RWPE2 (cell line): Measurements from ENCODE around the gene GSG1L.

Experiments
- ATAC-seq: fragments of 200-7000 bp; cut with Tn5 transposase; 3 replicates; pipeline ENCODE4 v1.9.1; 2021; ENCODE audit warnings: low read depth
- DNase-seq: peaks from one replicate; pipeline ENCODE4 v3.0.0-alpha.2; 2020; ENCODE audit warnings: low spot score
- H3K27ac ChIP-seq: fragments of 450-650 bp; 2 replicates; pipeline ENCODE4 v1.5.1; 2017; ENCODE audit warnings: mild to moderate bottlenecking; ENCODE audit not compliant: poor library complexity, severe bottlenecking
- H3K27me3 ChIP-seq: fragments of 250-450 bp; sonication (Bioruptor Pico); 2 replicates; pipeline ENCODE4 v1.5.1; 2021; ENCODE audit warnings: mild to moderate bottlenecking, moderate library complexity; ENCODE audit not compliant: insufficient read depth, poor library complexity, severe bottlenecking
- H3K36me3 ChIP-seq: fragments of 250-450 bp; sonication (Bioruptor Pico); 2 replicates; pipeline ENCODE4 v1.5.1; 2020; ENCODE audit warnings: low read depth, mild to moderate bottlenecking, moderate library complexity
- H3K4me1 ChIP-seq: fragments of 250-450 bp; sonication (Bioruptor Pico); 2 replicates; pipeline ENCODE4 v1.5.1; 2021; ENCODE audit warnings: mild to moderate bottlenecking, moderate library complexity; ENCODE audit not compliant: insufficient read depth, poor library complexity, severe bottlenecking
- H3K4me3 ChIP-seq: fragments of 250-450 bp; sonication (Bioruptor Pico); 2 replicates; pipeline ENCODE4 v1.5.1; 2021; ENCODE audit warnings: mild to moderate bottlenecking, moderate library complexity; ENCODE audit not compliant: severe bottlenecking
- H3K9me3 ChIP-seq: fragments of 250-450 bp; sonication (Bioruptor Pico); 2 replicates; pipeline ENCODE4 v1.5.1; 2021; ENCODE audit warnings: mild to moderate bottlenecking, moderate library complexity; ENCODE audit not compliant: severe bottlenecking
- TF ChIP-seq, protein P1 (sequence below): fragments of 450-650 bp; IDR thresholded peaks from one replicate; pipeline ENCODE4 v1.5.1; 2017; ENCODE audit warnings: mild to moderate bottlenecking, moderate library complexity; ENCODE audit not compliant: poor library complexity, severe bottlenecking

The GSG1L gene

DNA sequence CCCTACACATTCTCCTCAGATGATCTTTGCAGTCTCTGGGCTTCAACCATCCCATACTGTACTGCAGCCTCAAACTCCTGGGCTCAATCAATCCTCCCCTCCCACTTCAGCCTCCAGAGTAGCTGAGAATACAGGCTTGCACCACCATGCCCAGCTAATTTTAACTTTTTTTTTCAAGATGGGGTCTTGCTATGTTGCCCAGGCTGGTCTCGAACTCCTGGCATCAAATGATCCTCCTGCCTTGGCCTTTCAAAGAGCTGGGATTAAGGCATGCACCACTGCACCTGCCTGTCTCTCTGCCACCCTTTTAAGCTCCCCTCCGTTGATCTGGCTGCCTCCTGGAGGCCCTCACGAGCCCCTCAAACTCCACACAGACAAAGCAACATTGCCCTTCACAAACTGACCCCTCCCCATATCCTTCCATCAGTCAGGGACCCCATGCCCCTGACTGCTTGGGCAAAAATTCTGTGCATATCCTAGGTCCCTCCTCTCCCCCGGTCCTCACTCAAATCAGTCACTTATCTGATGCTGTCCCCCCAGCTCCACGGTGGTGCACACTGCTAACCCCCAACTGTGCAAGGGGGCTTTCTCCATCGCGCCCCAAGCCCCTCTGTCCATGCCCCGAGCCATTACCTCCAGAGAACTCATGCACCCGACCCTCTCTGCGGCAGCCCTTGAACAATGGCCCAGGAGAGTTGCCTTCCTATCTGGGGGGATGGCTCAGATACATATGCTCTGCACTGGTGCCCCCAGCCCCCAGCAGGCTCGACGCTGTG is 260.7 kb downstream of the GSG1L start:
- no peak overlapping the region for H3K4me3 ChIP-seq
- ATAC-seq = no peak
- H3K36me3 ChIP-seq = no peaks in the 10 kb centered on the region
- no peak for DNase-seq
- no peaks in the 10 kb centered on the region for H3K4me1 ChIP-seq
- H3K27me3 ChIP-seq = no peaks in the 10 kb centered on the region
- H3K27ac ChIP-seq = no peak overlapping the region
- no peaks in the 10 kb centered on the region for H3K9me3 ChIP-seq
- TF ChIP-seq, protein P1, sequence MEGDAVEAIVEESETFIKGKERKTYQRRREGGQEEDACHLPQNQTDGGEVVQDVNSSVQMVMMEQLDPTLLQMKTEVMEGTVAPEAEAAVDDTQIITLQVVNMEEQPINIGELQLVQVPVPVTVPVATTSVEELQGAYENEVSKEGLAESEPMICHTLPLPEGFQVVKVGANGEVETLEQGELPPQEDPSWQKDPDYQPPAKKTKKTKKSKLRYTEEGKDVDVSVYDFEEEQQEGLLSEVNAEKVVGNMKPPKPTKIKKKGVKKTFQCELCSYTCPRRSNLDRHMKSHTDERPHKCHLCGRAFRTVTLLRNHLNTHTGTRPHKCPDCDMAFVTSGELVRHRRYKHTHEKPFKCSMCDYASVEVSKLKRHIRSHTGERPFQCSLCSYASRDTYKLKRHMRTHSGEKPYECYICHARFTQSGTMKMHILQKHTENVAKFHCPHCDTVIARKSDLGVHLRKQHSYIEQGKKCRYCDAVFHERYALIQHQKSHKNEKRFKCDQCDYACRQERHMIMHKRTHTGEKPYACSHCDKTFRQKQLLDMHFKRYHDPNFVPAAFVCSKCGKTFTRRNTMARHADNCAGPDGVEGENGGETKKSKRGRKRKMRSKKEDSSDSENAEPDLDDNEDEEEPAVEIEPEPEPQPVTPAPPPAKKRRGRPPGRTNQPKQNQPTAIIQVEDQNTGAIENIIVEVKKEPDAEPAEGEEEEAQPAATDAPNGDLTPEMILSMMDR = no peak

DNA sequence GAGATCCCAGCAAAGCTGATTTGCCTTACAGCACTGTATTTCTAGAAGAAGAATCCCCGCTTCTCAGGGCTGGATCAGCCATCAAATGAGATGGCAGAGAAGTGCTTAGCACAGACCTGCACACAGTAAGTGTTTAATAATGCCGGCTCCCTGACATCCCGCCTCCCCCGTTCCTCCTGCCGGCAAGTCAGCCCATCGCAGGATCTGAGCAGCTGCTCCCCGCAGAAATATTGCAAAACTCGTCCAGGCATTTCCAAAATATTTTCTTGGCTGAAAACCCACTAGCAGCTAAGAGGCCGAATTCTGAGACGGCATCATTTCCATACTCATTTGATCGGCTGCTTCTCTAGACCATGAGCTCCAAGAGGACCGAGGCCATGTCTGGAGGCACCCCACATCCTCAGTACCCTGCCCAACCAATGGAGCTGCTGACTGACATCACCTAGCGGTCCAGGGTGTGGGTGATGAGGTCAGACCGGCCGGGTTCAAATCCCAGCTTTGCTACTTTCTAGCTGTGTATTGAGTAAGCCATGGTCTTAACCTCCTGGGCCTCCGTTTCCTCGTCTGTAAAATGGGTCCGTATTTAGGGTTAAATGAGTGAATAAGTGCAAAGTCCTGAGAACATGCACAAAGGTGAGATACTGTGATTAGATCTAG is 262.1 kb downstream of the GSG1L start:
- no peak for ATAC-seq
- Histone ChIP-seq H3K4me3 (no peak overlapping the region), H3K9me3 (no peaks in the 10 kb centered on the region), H3K4me1 (no peaks in the 10 kb centered on the region), H3K27ac (no peak overlapping the region), H3K27me3 (no peaks in the 10 kb centered on the region), H3K36me3 (no peaks in the 10 kb centered on the region)
- DNase-seq = no peak
- TF ChIP-seq, protein P1 = no peak

DNA sequence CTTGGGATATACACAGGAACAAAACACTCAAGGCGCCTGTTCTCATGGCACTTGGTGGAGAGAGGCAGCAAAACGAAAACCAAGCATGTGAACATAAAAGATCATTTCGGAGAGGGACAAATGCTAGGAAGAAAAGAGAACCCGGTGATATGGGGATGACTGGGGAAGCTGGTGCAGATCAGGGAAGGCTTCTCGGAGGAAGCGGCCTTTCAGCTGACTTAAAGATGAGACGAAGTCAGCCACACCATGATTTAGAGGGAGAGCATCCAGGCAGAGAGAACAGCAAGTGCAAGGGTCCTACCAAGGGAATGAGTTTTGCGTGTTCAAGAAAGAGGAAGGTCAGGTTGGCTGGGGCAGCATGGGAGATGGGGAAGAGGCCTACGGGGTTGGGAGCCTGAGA is 262.7 kb downstream of the GSG1L start:
- TF ChIP-seq, protein P1 = no peak
- Histone ChIP-seq H3K36me3 (no peaks in the 10 kb centered on the region), H3K9me3 (no peaks in the 10 kb centered on the region), H3K4me1 (no peaks in the 10 kb centered on the region), H3K27ac (no peak overlapping the region), H3K4me3 (no peak overlapping the region), H3K27me3 (no peaks in the 10 kb centered on the region)
- no peak for ATAC-seq
- DNase-seq = no peak

DNA sequence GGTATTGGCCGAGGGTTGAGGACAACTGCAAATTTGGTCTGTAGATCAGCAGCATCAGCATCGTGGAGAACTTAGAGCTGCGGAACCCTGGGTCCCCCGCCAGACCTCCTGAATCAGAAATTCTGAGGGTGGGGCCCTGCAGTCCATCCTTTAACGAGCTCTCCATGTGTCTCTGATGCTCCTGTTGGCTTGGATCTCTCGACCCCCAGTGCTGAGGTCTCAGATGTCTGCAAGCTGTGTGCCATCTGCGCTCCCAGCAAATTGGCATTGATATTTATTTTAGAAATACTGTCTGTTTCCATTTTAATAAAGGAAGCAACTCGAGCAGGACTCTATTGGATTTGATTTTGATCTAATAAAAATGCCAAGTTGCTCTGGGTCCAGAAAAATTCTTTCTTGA is 263.6 kb downstream of the GSG1L start:
- Histone ChIP-seq H3K27ac (no peak overlapping the region), H3K4me3 (no peak overlapping the region), H3K4me1 (no peaks in the 10 kb centered on the region), H3K36me3 (no peaks in the 10 kb centered on the region), H3K9me3 (no peaks in the 10 kb centered on the region), H3K27me3 (no peaks in the 10 kb centered on the region)
- DNase-seq (no peak), ATAC-seq (no peak)
- TF ChIP-seq, protein P1 = no peak

DNA sequence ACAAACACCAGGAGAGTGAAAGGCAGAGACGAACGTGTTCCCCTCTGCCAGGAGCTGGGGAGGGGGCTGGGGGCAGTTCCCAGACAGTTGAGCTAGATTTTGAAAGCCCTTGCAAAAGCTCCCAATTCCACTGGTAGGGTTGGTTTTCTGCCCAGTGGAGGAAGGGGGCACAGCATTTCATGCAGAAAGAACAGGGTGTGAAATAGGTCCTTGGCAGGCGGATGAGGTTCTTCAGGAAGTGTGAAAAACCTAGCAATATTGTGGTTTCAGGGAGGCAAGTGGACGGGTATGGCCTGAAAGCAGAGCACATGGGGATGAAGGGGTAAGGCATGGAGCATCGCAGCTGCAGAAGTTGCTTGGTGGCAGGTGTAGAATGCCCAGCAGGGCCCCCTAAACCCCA is 265.3 kb downstream of the GSG1L start:
- no peak for ATAC-seq
- Histone ChIP-seq H3K4me1 (no peaks in the 10 kb centered on the region), H3K27me3 (no peaks in the 10 kb centered on the region), H3K27ac (no peak overlapping the region), H3K4me3 (no peak overlapping the region), H3K9me3 (no peaks in the 10 kb centered on the region), H3K36me3 (no peaks in the 10 kb centered on the region)
- TF ChIP-seq, protein P1 = no peak
- no peak for DNase-seq
